Measurements from ENCODE around the gene GASK1A.

GASK1A gene

GRCh38 chr3:43094381-43094780 lies 115.3 kb downstream of the GASK1A start:
- no peak for DNase-seq

GRCh38 chr3:43094851-43095250 lies 115.7 kb downstream of the GASK1A start:
- no peak for DNase-seq

GRCh38 chr3:43095370-43095769 lies 116.3 kb downstream of the GASK1A start:
- DNase-seq = no peak

- no peak for DNase-seq
Observed at GRCh38 chr3:43096761-43097160, 117.7 kb downstream of the GASK1A start.

GRCh38 chr3:43097400-43098080 lies 118.4 kb downstream of the GASK1A start:
- no peak for DNase-seq

GRCh38 chr3:43098761-43099160 lies 119.7 kb downstream of the GASK1A start:
- DNase-seq = no peak

- DNase-seq = peak; percentile 43
Observed at GRCh38 chr3:43102773-43103480, 123.8 kb downstream of the GASK1A start.

- DNase-seq = no peak
Observed at GRCh38 chr3:43104039-43104438, 124.9 kb downstream of the GASK1A start.

- peak; percentile 91 for DNase-seq
Observed at GRCh38 chr3:43104660-43105595, 125.8 kb downstream of the GASK1A start.

GRCh38 chr3:43105596-43106292 lies 126.6 kb downstream of the GASK1A start, which contains the start of gene POMGNT2:
Gene POMGNT2, minus strand, starts transcription at chr3:43106079. Its CDS starts 24,648 bp downstream, at chr3:43081431.
- DNase-seq = peak; percentile 90

- DNase-seq = no peak
Observed at GRCh38 chr3:43106293-43106628, 127.2 kb downstream of the GASK1A start.
